Ramos (cell line): ENCODE data around the gene CTSE.
"Not testable (repeated sequence)": the region's sequence is repeated elsewhere in the genome, so short reads cannot be mapped to it uniquely, and the experiment has no call there.

ENCODE experiments used
- in situ Hi-C: fragments of 300-500 bp; cut with MboI; formaldehyde crosslinking; loops from one replicate; pipeline ENCODE4 v1.14.3; 2022; ENCODE audit warnings: low sequenced_read_pairs; ENCODE audit not compliant: unreplicated experiment

CTSE gene

DNA sequence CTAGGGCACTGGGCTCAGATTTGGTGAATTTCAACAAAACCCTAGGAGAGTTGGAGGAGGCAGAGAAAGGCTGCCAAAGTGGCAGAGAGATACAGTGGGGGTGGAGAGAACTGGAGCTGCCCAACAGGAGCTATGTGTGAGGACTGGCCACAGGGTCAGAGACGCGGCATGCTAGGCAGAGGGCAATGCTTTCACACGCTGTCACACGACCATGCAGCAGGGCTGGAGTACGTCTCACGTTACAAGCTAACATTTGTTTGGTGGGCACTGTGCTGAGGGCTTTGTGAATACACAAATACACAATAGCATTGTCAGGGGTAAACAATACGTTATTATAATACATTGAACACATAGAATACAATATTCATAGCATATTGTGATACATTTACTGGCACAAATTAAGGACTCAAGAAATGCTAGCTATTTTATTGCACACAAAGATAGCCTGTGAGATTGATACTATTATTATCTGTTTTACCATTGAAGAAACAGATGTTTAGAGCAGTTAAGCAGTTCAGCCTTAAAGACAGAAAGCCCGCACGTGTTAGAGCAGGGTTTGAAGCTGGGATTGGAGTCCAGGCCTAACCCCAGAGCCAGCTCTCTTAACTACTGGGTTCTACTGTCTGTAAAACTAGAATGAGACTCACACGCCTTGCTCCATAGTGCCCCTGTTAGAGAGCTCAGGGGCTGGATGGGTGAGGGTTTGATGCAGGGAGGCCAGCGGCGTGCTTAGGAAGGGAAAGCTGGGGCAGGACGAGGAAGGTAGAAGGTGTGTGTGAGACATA is 25.0 kb downstream of the CTSE start:
- in situ Hi-C loops, result no loop called here

DNA sequence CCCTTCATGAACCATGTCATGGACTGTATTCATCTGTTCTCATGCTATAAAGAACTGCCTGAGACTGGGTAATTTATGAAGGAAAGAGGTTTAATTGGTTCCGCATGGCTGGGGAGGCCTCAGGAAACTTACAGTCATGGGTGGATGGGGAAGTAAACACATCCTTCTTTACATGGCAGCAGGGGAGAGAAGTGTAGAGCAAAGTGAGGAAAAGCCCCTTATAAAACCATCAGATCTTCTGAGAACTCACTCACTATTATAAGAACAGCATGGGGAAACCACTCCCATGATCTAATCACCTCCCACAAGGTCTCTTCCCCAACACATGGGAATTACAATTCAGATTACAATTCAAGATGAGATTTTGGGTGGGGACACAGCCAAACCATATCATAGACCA is 27.1 kb downstream of the CTSE start:
- in situ Hi-C loops, result not testable (repeated sequence)

DNA sequence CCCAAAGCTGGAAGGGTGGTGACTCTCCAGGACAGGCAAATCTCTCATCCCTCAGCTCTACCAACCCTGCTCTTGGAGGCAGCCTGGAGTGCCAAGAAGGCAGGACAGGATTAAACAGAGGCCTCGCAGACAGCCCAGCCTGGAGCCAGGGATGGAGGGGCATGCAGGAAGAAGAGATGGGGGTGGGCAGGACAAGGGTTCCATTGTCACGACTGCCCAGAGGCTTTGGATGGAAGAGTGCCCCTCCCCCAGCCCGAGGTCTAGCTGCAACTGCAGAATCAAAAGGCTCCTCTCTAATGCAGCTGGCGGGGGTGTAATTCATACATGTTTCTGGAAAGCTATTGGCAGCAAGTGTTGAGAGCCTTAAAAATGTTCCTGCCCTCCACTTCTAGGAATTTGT is 29.3 kb downstream of the CTSE start:
- in situ Hi-C loops, result no loop called here

DNA sequence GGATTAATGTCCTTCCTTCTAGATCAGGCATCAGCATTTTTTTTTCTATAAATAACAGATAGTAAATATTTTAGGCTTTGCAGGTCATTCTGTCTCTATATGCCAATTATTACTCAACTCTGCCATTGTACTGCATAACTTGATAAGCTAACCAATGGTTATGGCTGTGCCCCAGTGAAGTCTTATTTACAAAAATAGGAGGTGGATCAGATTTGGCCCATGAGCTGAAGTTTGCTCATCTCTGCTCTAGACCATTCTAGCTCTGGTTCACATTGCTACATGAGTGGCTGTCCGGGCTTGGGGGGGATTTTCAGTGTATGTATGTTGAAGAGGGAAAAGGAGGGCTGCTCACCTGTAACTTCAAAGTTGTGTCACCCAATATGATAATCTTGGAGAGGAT is 30.6 kb downstream of the CTSE start:
- in situ Hi-C loops, result no loop called here

DNA sequence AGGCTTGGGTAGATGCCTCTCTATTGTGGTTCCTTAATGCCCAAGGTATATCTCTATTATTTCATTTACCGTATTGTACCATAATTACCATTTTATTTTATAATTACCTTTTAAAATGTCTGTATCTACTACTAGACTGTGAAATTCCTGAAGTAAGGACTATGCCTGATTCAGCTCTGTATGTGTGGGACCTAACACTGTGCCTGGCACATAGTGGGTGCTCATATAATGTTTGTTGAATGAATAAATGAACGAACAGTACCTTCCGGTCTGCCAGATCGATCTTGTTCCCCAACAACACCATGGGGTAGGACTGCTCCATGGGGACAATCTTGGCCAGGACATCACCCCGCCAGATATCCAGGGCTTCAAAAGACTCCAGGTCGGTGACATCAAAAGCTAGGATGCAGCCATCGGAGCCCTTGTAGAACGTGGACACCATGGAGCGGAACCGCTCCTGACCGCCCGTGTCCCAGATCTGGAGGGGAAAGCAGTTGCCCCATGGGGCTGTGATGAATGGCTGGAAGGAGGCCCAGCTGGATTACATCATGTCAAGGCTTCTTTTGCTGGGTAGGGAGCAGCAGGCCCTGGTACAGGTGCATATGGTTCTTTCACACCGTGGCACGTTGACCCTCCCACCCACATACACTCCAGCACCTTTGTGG is 31.3 kb downstream of the CTSE start:
- in situ Hi-C loops, result no loop called here

DNA sequence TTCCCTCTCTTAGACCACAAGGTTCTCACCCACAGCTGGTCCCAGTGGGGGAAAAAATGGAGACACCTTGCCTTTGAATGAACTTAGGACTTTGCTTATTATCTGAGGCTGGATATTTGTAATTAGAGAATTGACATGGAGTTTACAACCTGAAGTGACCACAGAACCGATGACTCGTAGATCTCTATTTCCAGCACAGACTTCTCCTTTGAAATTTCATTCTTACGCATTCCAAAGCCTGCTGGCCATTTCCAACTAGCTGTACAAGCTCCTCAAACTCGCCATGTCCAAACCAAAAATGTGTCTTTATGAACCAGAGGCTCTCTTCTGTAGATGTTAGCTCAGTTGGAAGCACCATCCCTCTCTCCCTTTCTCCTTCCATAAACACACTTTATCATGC is 32.5 kb downstream of the CTSE start:
- in situ Hi-C loops, result no loop called here

DNA sequence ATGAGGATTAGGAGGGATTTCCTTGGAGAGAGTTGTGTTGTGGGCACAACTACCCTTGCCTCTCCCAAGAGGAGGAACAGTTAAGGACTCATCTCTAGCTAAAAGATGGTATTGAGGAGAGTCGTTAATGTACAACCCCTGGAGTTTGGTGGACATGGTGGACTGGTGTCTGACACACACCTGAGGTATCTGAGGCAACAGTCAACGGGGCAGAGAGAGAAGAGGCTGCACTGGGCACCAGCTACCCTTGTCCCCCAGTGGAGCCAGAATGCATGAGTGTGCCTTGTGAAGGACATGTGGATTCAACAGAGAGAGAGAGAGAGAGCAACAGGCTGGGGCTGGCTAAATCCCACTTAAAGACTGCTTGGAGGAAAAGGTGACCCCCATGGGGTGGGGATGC is 33.5 kb downstream of the CTSE start:
- in situ Hi-C loops, result no loop called here

DNA sequence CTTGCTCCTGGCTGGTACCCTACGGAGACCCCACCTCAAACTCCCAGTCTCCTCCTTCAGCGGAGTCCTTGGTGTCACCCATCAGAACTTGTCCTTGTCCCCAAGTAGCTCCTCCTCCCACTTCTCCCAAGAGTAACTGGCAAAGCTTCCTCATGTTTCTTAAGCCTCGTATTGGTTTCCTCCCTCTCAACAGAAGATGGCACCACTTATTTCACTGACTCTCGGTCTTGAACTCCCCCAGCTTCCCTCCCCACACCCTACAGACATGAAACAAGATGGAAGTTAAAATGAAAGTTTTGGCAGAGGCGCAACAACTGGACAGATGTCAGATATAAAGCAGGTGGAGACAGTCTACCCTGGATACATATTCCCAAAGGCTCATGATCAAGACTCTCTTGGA is 33.9 kb downstream of the CTSE start:
- in situ Hi-C loops, result no loop called here

DNA sequence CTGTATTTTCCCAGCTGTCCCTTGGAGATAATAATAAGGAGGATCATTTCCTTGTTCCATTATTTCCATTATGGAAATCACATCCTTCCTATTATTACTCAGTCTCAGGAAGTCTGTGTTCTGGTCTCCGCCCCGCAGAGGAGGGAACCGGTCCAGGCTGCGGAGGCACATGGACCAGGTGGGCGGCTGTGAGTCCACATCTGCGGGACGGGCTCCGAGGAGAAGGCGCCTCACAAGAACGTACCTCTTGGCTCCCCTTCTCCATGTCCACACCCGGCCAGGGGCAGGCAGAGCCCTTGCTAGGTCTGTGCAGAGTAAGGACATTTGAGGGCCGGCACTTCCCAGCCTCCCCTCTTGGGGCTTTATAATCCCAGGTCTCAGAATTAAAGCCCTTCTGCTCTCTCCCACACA is 35.1 kb downstream of the CTSE start:
- in situ Hi-C loops, result no loop called here

DNA sequence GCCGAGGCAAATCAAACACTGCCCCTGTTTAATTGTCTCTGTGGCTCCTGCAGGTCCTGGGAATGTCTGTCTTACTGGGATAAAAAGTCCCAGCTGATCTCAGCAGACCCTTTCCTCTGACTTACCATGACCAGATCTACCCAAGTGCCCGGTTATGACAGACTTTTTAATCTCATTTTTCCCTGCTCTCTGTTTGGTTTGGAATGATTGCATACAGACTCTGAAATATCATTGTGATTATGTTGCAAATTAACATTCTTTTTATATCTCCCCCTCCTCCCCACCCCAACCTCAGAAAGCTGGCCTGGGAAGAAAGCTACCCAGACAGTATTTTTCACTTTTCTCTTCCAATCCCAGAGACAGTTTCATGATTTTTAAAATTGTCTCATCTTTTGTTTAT is 36.8 kb downstream of the CTSE start:
- in situ Hi-C loops, result no loop called here

DNA sequence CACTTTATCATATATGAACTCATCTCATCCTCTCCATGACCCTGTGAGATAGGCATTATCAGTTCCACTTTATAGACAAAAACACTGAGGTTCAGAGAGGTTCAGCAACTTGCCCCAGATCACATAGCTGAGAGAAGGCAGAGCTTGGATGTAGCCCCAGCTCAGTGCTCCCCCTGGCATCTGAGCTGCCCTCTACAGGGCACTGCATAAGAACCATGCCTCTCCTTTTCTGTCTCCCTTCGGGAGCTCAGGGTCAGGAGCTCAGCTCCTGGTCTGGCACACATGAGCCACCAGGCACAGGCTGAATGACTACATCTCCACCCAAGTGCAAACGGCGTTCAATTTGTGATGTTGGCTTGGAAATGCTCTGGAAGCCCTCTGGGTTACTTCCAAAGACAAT is 37.4 kb downstream of the CTSE start:
- in situ Hi-C loops, result no loop called here

DNA sequence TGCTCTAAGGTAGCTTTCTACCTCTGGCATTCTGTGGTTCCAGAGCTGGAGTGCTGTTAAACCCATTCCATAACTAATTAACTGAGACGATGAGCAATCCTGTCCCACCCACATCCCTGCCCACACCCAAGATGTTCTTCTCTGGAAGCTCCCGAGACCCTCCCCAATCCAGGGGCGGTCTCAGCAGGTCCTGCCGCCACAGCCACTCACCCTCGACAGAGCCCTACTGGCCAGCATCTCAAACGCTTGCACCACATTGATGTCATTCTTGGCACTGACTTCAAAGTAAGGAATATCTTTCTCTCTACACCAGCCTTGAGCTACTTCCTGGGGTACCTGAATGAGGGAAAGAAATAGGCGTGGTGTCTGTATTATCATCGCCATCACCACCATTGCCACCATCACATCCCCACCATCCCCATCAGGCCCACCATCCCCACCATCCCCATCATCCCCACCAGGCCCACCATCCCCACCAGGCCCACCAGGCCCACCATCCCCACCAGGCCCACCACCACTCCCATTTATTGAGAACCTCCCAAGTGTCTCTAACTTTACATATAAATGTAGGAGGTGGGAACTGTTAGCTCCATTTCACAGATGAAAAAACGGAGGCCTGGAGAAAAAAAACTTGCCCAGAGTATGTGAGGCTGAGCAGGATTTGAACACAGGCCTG is 38.2 kb downstream of the CTSE start:
- in situ Hi-C loops, result no loop called here

DNA sequence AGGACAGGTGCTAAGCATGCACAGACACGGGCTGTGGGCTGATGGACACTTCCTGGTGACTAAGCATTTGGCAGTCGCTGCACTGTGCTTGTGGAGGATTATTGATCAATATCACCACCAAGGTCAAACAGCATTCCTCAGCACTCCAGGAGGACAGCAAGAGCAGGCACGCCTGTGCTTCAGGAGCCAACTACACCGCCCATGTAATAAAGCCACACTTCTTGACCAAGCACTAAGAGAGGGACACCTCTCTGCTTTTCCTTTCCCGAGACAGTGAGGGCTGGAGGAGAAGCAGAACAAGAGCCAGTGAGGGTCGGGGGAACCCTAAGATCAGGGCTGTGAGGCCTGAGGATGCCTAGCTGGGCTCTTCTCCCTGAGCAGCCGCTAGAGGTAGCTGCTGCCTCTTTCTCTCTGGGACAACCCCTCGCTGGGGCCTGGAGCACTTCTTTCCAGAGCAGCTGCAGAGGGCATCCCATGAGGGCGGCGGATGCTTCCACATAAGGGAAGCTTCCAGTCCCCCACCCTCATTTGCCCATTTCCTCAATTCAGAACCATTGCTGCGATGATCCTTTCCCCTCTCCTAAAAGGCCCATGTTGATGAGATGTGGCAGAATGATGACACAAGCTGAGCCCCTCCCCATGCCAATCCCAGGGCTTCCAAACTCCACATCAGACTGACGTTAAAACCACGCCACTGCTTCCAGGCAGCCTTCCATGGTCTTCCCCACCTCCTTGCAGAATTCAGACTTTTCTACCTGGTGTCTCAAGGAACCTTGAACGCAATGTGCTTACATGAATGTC is 39.6 kb downstream of the CTSE start:
- in situ Hi-C loops, result loop anchor here (5.0 kb wide), 1 partner anchor 322 kb away; no protein-coding TSS in a partner anchor

DNA sequence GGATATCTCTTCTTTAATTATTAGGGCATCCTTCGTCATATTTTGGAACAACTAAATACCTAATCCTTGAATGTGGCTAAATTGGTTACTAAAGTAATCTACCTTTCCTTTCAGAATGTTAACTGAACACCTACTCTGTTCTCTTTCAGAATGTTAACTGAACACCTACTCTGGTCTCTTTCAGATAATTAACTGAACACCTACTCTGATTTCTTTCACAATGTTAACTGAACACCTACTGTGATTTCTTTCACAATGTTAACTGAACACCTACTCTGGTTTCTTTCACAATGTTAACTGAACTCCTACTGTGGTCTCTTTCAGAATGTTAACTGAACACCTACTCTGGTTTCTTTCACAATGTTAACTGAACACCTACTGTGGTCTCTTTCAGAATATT is 42.4 kb downstream of the CTSE start:
- in situ Hi-C loops, result loop anchor here (5.0 kb wide), 1 partner anchor 319 kb away; no protein-coding TSS in a partner anchor

DNA sequence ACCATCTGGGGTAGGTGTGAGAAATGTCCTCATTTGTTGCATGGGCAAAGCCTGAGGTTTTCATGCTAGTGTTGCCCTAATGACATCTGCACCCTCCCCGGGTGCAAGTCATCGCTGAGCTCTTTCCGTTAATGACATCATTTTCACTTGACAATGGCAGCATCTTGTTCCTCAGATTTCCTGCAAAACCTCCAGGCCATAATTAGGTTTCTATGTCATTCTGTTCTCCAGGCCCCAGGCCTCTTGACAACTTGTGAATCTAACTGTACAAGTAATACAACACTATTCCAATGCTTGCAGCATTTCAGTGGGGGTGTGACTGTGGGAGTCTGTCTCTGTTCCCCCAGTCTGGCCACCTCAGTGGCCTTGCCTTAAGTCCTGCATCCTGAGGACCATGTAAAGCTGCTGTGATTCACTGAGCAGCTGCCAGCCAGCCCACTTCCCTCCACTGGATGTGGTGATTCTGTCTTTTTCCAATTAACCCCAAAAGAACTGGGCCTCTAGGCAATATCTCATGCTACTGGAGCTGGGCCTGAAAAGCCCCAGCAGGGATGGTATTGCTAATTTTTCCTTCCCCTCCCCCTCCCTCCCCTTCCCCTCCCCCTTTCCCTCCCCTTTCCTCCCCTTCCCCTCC is 43.3 kb downstream of the CTSE start:
- in situ Hi-C loops, result loop anchor here (5.0 kb wide), 1 partner anchor 318 kb away; no protein-coding TSS in a partner anchor

DNA sequence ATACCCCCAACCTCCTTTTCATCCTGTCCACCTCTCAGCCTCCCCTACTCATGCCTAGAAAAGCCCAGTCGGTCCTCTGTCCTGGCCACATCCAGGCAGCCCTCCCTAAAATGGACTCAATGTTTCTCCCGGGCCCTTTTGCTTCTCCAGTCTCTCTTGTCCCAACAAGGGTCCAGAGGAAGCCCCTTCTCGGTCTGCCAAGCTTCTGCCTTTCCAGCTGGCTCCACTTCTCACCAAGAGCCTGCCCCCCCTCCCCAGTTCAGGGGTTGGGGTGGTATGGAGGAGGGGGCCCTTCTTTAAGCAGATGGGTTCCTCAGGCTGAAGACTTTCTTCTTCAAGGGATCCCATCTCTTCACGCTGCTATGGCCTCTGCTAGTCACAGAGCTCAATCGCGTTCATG is 44.4 kb downstream of the CTSE start:
- in situ Hi-C loops, result no loop called here

DNA sequence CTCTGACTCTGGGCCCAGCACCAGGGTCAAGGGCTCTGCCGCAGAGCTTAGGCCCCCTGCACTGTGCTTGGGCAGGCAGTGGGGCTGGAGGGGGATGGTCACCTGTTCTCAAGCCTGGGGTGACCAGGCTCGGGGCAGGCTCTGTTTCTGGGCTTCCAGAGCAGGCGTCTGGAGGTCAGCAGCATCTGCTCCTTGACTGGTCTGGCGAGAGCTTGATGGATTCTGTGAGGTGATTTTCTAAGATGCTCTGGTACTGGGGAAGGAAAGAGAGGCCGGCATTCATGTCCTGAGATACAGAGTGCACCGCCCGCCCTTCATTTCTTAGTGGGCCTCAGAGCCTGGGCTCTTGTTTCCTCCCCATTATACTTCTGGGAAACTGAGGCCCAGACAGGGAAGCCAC is 45.0 kb downstream of the CTSE start:
- in situ Hi-C loops, result no loop called here

DNA sequence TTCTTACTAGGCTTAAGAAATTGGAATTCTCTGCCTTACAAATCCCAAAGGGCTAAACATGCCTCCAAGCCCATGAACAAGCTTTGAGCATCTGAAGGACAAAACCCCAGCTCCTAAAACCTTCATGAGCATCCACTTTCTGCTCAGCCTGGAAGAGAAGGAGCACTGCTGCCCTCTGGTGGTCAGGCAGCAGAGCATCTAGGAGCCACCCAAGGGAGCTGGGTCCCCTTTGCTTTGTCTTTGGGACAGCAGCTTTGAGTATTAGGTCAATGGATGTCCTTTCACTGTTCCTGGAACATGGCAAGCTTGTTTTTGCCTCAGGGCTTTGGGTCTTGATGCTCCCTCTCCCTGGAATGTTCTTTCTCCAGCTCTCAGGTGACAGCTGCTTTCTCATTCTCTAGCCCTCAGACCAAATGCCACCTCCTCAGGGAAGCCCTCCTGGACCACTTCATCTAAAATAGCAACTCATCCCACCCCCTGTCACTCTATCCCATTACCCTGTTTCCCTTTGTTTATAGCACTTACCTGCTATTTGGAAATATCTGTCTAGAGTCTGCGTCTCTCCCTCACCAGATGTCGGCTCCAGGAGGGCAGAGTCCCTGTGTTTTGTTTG is 46.2 kb downstream of the CTSE start:
- in situ Hi-C loops, result no loop called here

DNA sequence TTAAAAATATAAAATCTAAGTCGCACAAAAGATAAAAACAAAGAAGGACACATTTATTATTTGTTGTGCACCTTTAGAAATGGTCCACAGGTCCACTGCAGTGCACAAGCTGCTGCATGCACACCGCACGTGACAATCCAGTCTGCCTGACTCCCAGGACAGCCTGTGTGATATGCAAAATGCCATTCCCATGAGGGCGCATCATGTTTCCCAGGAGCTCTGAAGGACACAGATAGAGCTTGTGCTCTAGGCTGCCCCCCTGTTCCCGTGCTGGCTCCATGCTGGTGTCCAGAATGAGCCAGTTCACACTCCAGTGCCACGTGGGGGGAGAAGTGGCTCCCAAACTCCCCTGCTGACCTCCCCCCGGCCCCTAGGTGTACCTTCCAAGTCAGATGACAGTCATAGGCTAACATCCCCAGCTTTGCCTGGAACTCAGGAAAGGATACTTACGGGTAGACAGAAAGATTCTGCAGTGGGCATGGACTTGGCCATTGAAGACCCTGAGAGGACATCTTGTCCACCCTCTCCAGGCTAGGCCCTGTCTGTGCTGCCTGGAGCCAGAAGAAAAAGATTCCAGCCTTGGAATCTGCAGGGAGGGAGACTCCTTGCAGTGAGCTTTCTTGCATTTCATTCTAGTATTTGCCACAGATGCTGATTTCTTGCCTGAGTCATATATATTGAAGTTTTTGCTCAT is 46.8 kb downstream of the CTSE start:
- in situ Hi-C loops, result no loop called here
